Embryonic facial prominence (tissue), 1 donor: ENCODE data around the gene LRRC66.

ENCODE experiments used
- DNase-seq: peaks from one replicate; pipeline ENCODE4 v3.0.0-alpha.2; 2016; ENCODE audit errors: extremely low spot score

The LRRC66 gene

DNA sequence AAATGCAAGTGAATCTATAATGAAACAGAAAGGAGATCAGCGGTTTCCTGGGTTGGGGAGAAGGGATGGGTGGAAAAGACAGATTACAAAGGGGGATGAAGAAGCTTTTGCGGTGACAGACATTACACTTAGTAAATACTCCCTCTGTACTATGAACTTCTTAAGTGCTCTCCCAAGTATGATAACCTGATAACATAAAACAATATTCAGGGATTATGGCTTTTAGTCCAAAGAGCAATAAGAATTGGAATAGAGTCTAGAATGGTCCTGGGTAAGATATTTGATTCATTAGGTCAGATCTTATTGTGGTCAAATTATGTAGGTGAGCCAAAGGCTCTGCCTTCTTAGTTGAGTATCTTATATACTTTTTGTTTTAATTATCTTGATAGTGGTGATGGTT, 9.2 kb downstream of the LRRC66 start:
- no peak for DNase-seq

DNA sequence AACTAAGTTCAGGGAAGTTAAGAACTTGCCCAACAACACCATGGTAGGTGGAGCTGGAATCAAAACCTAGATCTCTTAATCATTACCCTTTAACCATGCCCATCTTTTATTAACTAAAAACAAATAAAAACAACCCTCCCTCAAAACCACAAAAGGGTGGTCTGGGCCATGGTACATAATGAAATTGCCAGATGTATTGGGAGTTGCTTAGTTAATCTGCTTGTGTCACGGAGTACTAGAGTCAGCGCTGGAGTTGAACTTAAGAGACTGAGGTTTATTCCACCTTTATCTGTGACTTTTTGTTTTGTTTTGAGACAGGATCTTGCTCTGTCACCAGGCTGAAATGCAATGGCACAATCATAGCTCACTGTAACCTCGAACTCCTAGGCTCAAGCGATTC, 13.3 kb downstream of the LRRC66 start:
- no peak for DNase-seq

DNA sequence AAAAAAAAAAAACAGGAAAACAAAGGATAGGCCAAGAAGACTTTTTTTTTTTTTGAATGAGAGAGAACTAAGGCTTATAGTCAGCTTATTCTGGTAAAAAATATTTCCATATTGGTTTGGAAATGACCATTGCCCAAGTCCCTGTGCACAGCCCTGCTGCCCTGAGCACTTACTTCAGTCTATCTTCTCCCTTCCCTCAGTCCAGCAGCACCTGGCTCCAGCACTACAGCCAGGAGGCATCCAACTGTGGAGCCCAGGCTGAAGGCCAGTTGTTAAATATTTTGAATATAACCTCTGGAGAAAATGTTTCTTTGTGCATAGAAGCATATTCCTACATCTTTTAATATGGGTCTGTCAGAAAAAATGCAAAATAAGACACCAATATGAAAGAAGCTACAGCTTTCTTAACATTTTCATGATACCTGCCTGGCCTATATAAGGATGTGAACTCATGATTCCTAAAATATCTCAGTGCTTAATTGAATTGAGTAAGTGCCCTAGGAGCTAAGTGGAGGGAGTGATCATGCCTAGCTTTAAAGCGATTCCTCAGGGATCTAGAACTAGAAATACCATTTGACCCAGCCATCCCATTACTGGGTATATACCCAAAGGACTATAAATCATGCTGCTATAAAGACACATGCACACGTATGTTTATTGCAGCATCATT, 14.4 kb downstream of the LRRC66 start:
- DNase-seq: no peak

DNA sequence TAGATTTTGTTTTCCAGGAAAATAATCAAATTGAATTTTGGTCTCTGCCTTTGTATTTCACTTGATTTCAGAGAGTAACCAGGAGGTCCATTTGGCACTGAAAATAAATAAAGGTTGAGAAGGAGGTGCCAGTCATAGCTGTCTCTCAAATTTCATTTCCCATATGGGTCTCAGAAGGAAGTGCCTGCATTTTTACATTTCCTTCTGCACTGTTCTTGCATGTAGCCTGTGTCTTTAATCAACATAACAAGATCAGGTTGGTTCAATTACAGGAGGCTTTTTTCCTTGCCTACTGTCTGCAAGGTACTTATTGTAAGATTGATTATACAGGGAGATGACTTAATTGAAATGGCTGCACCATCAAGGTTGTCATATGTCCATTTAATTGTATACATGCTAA, 15.7 kb downstream of the LRRC66 start:
- no peak for DNase-seq

DNA sequence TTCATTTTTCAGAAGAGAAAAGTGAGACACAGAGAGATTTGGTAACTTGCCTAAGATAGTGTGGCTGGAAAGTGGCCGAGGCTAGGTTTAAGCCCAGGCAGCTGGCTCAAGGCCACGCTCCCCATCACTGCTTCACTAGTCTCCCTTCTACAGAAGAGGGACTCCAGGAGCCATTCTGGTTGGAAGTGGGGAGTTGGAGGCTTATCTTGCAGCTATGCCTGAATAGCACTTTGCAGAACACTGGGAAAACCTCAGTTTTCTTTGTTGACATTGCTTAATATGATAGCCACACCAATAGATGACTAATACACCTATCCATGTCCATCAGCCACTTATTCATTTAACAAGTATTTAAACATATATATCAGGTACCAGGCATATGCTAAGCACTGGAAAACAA, 18.5 kb downstream of the LRRC66 start:
- no peak for DNase-seq

DNA sequence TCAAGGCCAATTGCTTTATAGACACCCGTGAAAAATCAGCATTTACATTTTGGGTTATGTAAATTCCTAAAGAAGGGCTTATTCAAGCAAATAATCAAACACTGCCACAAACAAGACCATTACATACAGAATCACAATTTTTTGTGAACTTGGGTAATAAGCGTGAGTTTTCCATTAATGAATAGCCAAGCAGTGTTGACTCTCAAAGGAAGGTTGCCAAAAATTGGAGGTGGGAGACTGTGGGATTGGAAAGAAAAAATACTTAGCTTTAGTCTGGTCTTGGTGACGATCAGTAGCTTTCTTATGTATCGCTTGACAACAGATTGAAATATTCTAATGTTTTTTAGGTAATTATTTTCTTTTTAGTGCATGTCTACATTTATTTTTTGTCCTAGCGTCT, 20.9 kb downstream of the LRRC66 start:
- DNase-seq: no peak

DNA sequence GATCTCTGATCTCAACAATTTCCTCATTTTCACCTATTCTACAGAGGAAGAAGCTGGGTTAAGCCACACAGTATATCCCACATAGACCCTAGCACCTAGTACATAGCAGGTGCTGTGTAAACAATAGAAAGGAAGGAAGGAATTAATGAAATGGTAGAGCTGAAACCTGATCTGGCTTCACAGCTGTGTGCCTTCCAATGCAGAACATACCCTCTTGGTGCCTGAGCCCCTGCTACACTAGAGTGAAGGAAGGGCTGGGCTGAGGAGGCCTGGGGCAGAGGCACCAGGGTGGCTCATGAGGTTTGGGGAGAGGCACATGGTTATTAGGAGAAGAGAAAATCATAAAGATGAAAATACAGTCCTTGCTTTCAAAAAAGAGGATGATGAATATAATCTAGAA, 21.3 kb downstream of the LRRC66 start:
- DNase-seq: no peak

DNA sequence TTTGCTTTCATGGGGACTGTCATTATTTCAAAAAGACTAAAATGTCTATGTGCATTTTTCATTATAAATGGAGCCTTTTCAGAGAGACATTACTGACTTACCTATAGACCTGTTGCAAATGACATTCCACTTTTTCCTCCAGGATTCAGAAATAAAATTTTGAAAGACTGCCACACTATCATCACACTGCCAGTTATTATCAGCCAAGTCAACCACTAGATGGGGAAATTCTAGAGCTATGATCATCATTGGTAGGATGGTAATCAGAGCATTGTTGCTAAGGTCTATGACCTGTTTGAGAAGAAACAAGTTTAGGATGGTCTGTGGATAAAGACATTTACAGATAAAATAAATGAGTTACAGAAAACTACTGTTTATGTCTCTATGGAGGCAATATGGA, 22.5 kb downstream of the LRRC66 start:
- DNase-seq: no peak

DNA sequence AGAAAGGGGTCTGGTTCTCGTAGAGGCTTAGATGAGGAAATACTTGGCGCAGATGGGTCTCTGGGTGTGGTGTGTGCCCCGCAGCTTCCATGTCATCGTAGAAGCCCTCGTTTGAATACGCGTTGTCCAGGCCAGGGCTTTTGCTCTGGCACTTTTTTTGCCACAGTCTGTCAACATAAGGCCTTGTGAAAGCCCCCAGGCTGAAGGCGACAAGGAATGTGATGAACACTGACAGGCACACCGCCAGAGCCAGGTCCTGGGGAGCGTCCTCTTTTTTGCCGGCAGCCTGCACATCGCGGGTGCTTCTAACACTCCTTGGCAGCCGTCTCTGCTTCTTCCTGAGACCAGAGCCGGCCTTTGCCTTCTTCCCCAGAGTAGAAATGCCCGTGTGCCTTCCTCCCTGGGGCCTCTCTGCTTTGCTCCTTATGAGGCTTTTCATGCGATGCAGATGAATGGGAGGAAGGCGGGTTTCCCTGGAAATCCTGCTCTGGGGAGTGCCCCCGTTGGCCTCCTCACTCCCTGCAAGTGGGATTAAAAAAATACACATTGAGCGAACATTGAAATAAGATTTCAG, 24.4 kb downstream of the LRRC66 start:
- DNase-seq: no peak

DNA sequence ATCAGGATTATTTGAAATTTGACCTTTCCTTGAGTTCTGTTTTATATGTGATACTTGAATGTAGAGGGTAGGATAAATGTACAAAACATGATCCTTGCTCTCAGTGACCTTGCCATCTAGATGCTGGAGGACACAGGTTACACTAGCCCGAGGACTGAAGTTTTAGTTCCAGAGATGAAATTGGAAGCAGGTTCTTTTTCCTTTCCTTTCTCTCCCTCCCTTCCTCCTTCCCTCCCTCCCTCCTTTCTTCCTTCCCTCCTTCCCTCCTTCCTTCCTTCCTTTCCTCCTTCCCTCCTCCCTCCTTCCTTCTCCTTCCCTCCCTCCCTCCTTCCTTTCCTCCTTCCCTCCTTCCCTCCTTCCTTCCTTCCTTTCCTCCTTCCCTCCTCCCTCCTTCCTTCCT, 54.3 kb downstream of the LRRC66 start:
- no peak for DNase-seq

DNA sequence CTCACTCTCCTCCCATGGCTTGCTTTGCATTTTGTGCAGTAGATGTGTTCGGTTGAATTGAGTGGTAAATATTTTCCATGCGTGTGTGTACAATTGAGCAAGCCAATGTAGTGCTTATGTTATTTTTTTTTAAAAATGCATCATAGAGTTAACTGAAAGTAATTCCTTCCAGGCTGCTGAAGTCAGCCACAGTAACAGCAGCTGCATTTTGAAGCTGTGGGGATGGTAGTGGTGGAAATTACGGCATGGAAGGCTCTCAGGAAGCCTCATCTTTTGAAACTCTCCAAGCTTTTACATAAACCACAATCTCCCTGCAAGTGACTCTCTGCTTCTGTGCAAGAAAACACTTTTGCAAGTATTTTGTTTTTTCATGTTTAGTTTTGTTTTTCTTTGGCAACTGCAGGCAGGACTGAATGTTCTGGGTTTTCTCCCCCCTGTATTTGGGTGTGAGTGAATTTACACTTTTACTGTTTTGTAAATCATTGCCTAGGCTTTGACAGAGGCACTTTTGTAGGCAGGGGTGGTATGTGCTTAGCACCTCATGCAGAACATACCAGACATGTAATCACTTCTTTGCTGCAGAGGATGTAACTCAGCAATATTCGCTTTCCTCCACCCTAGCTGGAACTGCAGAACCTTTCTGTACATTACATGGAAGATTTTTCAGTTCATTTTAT, 56.2 kb downstream of the LRRC66 start:
- DNase-seq: peak; percentile 19

DNA sequence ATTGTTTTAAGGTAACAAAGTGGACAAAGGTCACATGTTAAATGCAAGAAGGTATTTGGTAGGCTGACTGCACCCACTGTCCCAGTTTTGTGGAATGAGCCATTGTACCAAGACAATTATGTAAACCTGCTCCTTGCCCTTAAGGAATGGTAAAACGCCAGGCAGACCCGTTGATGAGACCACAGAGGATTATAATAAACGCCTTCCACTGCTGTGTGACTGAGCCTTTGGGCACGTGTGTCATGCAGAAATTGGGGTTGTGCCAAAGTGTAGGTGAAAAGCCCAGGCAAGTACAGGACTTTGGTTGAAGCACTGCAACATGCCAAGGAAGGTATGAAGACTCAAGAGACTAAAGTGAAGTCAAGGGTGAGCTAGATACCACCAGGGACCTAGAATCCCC, 59.7 kb downstream of the LRRC66 start:
- no peak for DNase-seq

DNA sequence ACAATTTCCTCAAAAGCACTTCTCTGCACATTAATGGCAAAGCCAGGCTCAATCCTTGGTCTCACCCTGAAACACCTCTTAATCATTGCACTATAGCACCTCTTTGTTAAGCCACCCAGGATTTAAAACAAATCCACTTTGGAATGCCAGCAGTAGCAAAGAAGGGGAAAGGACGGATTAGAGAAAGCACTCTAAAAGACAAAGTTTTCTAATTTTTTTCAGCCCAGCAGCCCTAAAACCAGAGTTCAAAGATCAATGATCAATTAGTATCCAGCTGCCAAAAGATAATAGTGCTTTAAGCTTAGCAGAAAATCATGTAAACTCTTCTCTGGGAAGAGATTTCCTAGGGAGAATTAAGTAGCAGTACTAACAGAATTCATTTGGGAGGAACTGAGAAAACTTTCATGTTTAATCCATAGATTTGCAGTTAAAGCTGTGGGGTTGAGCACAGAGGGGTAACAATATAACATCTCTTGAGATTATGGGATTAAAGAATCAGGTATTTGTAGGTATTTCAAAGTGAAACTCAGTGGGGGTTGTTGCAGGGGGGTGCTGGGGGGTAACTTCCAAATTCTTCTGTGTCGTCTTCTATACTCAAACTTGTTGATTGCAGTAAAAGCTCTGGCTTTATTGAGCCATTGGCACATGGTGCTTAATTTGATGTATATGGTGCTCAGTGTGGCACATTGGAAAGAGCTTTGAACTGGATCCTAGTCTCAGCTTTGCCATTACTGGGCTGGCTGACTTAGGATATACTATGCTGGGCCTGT, 61.8 kb downstream of the LRRC66 start:
- DNase-seq: no peak
